ENCODE results near the gene POU2F3.

The POU2F3 gene

GRCh38 chr11:120214581-120214980 is 25.4 kb upstream of the POU2F3 start:
- TF ChIP-seq TEAD4 (IDR thresholded peaks at IDR 0.05) (no peak), USF1 (IDR thresholded peaks at IDR 0.05) (no peak), RAD21 (IDR thresholded peaks at IDR 0.05; ENCODE audit: low read depth) (no peak), EGR1 (IDR thresholded peaks at IDR 0.05) (no peak), NFIC (IDR thresholded peaks at IDR 0.05) (no peak), CEBPB (IDR thresholded peaks at IDR 0.05) (no peak), ZBTB7A (IDR thresholded peaks at IDR 0.05; ENCODE audit: low read depth) (no peak), TCF12 (IDR thresholded peaks at IDR 0.05; ENCODE audit: low read depth) (no peak), CREB1 (IDR thresholded peaks at IDR 0.05; ENCODE audit: low read depth) (no peak), YY1 (IDR thresholded peaks at IDR 0.05; ENCODE audit: low read depth) (no peak), FOXM1 (IDR thresholded peaks at IDR 0.05; ENCODE audit: borderline replicate concordance, low read depth) (no peak), MAX (IDR thresholded peaks at IDR 0.05) (no peak), REST (IDR thresholded peaks at IDR 0.05; ENCODE audit: low read depth) (no peak), EP300 (IDR thresholded peaks at IDR 0.05; ENCODE audit: borderline replicate concordance) (no peak), TAF1 (IDR thresholded peaks at IDR 0.05; ENCODE audit: low read depth) (no peak)

- TF ChIP-seq MAX (IDR thresholded peaks at IDR 0.05) = no peak
- no peak for TF ChIP-seq NFIC (IDR thresholded peaks at IDR 0.05)
- TF ChIP-seq REST (IDR thresholded peaks at IDR 0.05; ENCODE audit: low read depth) = no peak
- no peak for TF ChIP-seq ZBTB7A (IDR thresholded peaks at IDR 0.05; ENCODE audit: low read depth)
- no peak for TF ChIP-seq EGR1 (IDR thresholded peaks at IDR 0.05)
- no peak for TF ChIP-seq CREB1 (IDR thresholded peaks at IDR 0.05; ENCODE audit: low read depth)
- TF ChIP-seq USF1 (IDR thresholded peaks at IDR 0.05) = no peak
- no peak for TF ChIP-seq TAF1 (IDR thresholded peaks at IDR 0.05; ENCODE audit: low read depth)
- TF ChIP-seq TEAD4 (IDR thresholded peaks at IDR 0.05) = no peak
- no peak for TF ChIP-seq EP300 (IDR thresholded peaks at IDR 0.05; ENCODE audit: borderline replicate concordance)
- TF ChIP-seq FOXM1 (IDR thresholded peaks at IDR 0.05; ENCODE audit: borderline replicate concordance, low read depth) = no peak
- TF ChIP-seq RAD21 (IDR thresholded peaks at IDR 0.05; ENCODE audit: low read depth) = no peak
- no peak for TF ChIP-seq YY1 (IDR thresholded peaks at IDR 0.05; ENCODE audit: low read depth)
Measured at GRCh38 chr11:120215634-120216033, 24.3 kb upstream of the POU2F3 start.

GRCh38 chr11:120216426-120217102 is 23.4 kb upstream of the POU2F3 start:
- TF ChIP-seq CREB1 (IDR thresholded peaks at IDR 0.05; ENCODE audit: low read depth) (no peak), TCF12 (IDR thresholded peaks at IDR 0.05; ENCODE audit: low read depth) (no peak), MAX (IDR thresholded peaks at IDR 0.05) (no peak), ZBTB7A (IDR thresholded peaks at IDR 0.05; ENCODE audit: low read depth) (no peak), NFIC (IDR thresholded peaks at IDR 0.05) (no peak), USF1 (IDR thresholded peaks at IDR 0.05) (no peak), CEBPB (IDR thresholded peaks at IDR 0.05) (no peak)

- no peak for TF ChIP-seq CREB1 (IDR thresholded peaks at IDR 0.05; ENCODE audit: low read depth)
- TF ChIP-seq MAX (IDR thresholded peaks at IDR 0.05) = no peak
- TF ChIP-seq ZBTB7A (IDR thresholded peaks at IDR 0.05; ENCODE audit: low read depth) = no peak
Measured at GRCh38 chr11:120217526-120217925, 22.4 kb upstream of the POU2F3 start.

- TF ChIP-seq TCF12 (IDR thresholded peaks at IDR 0.05; ENCODE audit: low read depth) = no peak
- no peak for TF ChIP-seq FOXM1 (IDR thresholded peaks at IDR 0.05; ENCODE audit: borderline replicate concordance, low read depth)
- TF ChIP-seq TAF1 (IDR thresholded peaks at IDR 0.05; ENCODE audit: low read depth) = no peak
- no peak for TF ChIP-seq REST (IDR thresholded peaks at IDR 0.05; ENCODE audit: low read depth)
- TF ChIP-seq CREB1 (IDR thresholded peaks at IDR 0.05; ENCODE audit: low read depth) = no peak
- TF ChIP-seq EGR1 (IDR thresholded peaks at IDR 0.05) = no peak
- no peak for TF ChIP-seq NFIC (IDR thresholded peaks at IDR 0.05)
- no peak for TF ChIP-seq YY1 (IDR thresholded peaks at IDR 0.05; ENCODE audit: low read depth)
- TF ChIP-seq MAX (IDR thresholded peaks at IDR 0.05) = no peak
- TF ChIP-seq USF1 (IDR thresholded peaks at IDR 0.05) = no peak
- no peak for TF ChIP-seq ZBTB7A (IDR thresholded peaks at IDR 0.05; ENCODE audit: low read depth)
- TF ChIP-seq CEBPB (IDR thresholded peaks at IDR 0.05) = no peak
Measured at GRCh38 chr11:120217941-120218694, 21.8 kb upstream of the POU2F3 start.
